Thyroid gland (tissue), 4 donors: ENCODE data around the gene ZNF467.

Experiments used
- CTCF ChIP-seq, 6 experiments: fragments of 200-600 bp in 3 of 6; fragments of 450-650 bp in 3 of 6; sonication (generic) in 3 of 6; IDR thresholded peaks; one replicate each; pipeline ENCODE4 v1.5.1; 2016 to 2019; ENCODE audit warnings: antibody characterized with exemption in 6 of 6, mild to moderate bottlenecking in 2 of 6, inconsistent platforms in 1 of 6, moderate library complexity in 1 of 6
- POLR2A ChIP-seq, 2 donors: fragments of 450-650 bp; IDR thresholded peaks; one replicate each; pipeline ENCODE4 v1.6.1; 2017; ENCODE audit warnings: antibody characterized with exemption in 2 of 2, mild to moderate bottlenecking in 2 of 2, moderate library complexity in 1 of 2

DNA sequence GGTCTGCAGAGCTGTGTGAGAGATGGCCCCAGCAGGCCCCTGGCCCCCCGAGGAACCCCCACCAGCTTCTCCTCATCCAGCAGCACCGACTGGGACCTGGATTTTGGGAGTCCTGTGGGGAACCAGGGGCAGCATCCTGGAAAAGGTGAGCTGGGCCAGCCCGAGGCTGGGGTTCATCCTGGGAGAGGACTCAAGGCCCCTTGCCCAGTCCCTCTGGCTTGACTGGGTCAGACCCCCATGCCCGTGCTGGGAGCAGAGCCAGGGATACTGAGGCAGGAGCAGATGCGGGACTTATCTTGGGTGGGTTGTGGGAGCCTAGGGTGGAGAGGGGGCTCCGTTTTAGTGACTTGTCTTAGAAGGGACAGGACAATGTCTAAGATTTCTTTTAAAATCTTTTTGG, 47.5 kb downstream of the ZNF467 start:
- TF ChIP-seq CTCF (IDR thresholded peaks at IDR 0.05) (no peak), POLR2A (IDR thresholded peaks at IDR 0.05) (no peak)
